T-helper 2 cell treated with Interferon-gamma antibody and Interleukin-4, amounts not matched to agents 100 ng/mL and 5 ng/mL, for 36 hours (primary cell): ENCODE measurements around the gene ELOA. TPM values are rescaled to one million over a fixed set of nuclear protein-coding genes. Genes with fewer than 3 reads are reported as not detected.

Experiments
- intact Hi-C: fragments of 100-400 bp; cut with micrococcal nuclease; formaldehyde crosslinking; loops from one replicate; pipeline ENCODE4 v1.15.1; 2023
- total RNA-seq: library from RNA; stranded (reverse); gene quantifications from 2 replicates; pipeline ENCODE4 v1.2.3, GENCODE V29; 2022

Gene ELOA
- total RNA-seq, 1 donor from 2014 or later, result 36.6 TPM

DNA sequence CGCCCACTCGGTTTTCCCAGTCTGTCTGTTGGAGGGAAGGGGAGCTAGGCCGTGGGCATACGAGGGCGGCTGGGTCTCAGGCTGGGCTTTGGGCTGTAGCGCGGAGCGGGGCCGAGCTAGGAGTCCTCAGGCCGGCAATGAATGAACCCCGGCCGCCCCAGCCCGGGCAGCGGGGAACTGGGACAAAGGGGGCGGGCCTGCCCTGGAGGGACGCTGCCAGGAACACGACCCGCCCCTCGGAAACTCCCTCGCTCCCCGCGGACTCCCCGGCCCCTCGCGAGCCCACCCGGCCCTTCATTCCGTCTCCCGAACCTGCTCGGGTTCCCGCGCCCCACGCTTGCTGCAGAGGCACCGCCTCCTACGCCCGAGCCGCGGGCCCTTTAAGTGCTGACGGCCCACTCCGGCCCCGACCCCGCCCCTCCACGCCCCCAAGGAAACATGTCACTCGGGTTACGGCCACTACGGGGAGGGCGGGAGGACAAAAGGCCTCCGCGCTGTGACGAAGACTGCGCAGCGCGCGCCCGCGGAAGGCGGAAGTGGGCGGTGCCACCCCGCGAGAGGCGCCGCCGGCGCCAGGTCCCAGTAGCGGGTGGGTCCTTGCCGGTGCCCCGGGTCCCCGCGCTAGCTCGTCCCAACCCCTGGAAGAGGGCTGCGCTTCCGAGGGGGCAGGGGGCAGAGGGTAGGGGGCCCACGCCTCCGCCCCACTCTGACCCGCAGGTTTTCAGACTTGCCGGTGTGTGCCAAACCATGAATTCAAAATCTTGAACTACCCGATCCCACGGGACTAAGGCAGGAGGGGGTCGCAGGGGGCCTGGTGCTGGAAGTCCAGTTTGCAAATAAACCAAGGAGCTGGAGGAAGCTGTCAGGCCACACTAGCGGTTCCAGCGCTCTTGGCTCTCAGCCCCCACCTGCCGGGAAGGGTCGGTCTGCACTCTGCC is 57.4 kb downstream of the ELOA start, which contains the start of gene GALE:
Gene GALE (minus strand): TSS at position 355 of the 938 bp plus-strand sequence. CDS start 1,747 bp downstream, outside the sequence.
- intact Hi-C loops, result loop anchor here (1.0 to 5.0 kb wide), 4 partner anchors 9 to 182 kb away; partner anchors contain the start of genes HMGCL, LYPLA2, PNRC2 and SRSF10

- intact Hi-C loops, result loop anchor here (2.0 to 5.0 kb wide), 2 partner anchors 157 to 181 kb away; partner anchors contain the start of genes PNRC2 and SRSF10
These were observed 58.1 kb downstream of the ELOA start for GRCh38 chr1:23801338-23801748.

DNA sequence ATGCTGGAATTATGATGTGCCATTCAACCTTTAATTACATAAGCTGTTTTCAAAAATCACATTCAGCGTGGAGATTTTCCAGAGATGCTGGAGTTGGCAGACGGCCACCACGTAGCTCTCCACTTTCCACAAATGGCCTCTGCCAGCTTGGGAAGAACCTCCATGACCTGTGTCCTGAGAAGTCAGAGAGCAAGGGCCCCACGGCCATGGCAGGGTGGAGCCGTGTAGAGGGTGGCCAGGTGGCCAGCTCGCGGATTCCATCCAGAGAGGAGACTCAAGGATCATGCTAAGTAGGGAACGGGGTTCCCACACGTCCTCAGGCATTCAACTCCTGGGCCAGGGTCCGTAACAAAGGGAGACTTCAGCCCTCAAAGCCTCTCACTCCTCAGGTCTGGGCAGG is 58.6 kb downstream of the ELOA start:
- intact Hi-C loops, result loop anchor here (2.0 to 5.0 kb wide), 2 partner anchors 157 to 180 kb away; partner anchors contain the start of genes PNRC2 and SRSF10

DNA sequence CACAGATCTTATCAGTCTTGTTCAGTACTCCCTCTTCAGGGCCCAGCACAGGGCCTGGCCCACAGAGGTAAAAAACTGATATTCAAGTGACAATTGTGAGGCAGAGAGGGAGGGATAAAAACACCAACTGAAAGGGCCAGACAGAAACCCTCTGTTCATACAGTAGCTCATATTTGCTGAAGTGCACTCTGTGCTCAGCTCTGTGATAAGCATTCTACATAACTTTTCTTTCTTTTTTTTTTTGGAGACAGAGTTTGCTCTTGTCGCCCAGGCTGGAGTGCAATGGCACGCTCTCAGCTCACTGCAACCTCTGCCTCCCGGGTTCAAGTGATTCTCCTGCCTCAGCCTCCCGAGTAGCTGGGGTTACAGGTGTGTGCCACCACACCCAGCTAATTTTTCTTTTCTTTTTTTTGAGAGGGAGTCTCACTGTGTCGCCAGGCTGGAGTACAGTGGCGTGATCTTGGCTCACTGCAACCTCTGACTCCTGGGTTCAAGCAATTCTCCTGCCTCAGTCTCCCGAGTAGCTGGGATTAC is 59.6 kb downstream of the ELOA start:
- intact Hi-C loops, result loop anchor here (5.0 kb wide), 1 partner anchor 179 kb away; the partner anchor contains the start of gene SRSF10

GRCh38 chr1:23803674-23804073 is 60.4 kb downstream of the ELOA start:
- intact Hi-C loops, result loop anchor here (5.0 kb wide), 1 partner anchor 179 kb away; the partner anchor contains the start of gene SRSF10

GRCh38 chr1:23804183-23804835 is 61.0 kb downstream of the ELOA start:
- intact Hi-C loops, result loop anchor here (5.0 kb wide), 1 partner anchor 178 kb away; the partner anchor contains the start of gene SRSF10

DNA sequence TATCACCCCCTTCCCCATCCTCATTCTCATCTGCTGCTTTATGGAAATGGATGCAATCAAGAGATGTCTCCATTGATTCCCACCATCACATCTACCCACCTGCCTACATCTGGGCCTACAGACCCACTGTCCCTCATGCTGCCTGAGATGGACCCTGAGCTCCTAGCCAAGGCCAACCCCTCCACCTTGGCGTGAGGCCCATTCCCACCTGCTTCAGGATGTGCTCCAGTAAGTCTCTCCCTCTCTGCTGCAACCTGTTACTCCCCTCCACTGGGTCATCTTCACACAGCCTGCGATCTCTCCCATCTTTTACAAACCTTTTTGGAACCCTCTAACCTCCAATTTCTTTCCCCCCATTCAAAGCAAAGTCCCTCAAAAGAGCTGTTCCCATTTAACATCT is 61.8 kb downstream of the ELOA start:
- intact Hi-C loops, result no loop called here

GRCh38 chr1:23806280-23806679 is 63.0 kb downstream of the ELOA start:
- intact Hi-C loops, result no loop called here

GRCh38 chr1:23807453-23807852 is 64.2 kb downstream of the ELOA start:
- intact Hi-C loops, result no loop called here

- intact Hi-C loops, result loop anchor here (1.0 kb wide), 2 partner anchors 59 to 108 kb away; partner anchors contain the start of gene FUCA1
These were observed 66.5 kb downstream of the ELOA start for GRCh38 chr1:23809751-23810171.

DNA sequence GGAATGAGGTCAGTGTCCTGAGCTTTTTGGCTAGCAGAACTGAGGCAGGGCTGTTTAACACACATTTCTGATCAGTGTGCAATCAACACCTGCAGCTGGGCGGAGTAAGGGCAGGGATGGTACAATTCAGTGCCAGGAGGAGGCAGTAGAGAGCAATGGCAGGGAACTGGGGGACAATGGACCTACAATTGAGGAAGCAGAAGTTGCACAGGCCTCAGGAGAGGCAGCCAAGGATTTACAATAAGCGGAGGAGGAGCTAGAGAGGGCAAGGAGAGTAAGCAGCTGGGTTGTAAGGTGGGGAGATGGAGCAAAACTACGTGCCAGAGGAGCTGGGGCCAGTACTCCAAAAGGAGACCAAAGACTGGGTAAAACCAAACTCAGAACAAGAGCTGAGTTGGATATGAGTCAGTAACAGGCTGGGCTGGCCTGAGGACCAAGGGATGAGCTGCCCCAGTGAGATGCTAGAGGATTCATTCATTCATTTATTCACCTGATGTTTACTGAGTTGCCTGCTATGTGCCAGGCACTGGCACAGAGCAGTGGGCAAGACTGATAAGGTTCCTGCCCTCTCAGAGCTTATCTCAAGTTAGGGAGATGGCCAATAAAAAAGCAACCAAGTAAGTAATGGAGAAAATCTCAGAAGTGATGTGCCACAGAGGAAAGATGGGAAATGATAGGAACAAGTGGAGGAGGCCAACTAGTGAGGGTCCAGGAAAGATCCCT is 67.7 kb downstream of the ELOA start:
- intact Hi-C loops, result loop anchor here (1.0 kb wide), 1 partner anchor 106 kb away; no protein-coding TSS in a partner anchor

Other genes starting within 250 kb of the ELOA start
- gene E2F2, start 212.2 kb upstream of the ELOA start, total RNA-seq, result 85.6 and 87.7 TPM in 2 replicates
- 19.0 and 19.5 TPM in 2 replicates for gene ID3, start 184.0 kb upstream of the ELOA start, total RNA-seq
- 1,228 and 1,231 TPM in 2 replicates for gene RPL11, start 51.7 kb upstream of the ELOA start, total RNA-seq
- gene PITHD1, start 34.9 kb downstream of the ELOA start, total RNA-seq, result 59.3 and 62.5 TPM in 2 replicates
- 85.5 and 86.7 TPM in 2 replicates for gene LYPLA2, start 47.7 kb downstream of the ELOA start, total RNA-seq
- 25.3 TPM in 2 replicates for gene GALE, start 57.3 kb downstream of the ELOA start, total RNA-seq
- 18.1 and 18.6 TPM in 2 replicates for gene HMGCL, start 82.0 kb downstream of the ELOA start, total RNA-seq
- 3.7 and 4.2 TPM in 2 replicates for gene FUCA1, start 124.8 kb downstream of the ELOA start, total RNA-seq
- 0.16 TPM in 2 replicates for gene CNR2, start 169.9 kb downstream of the ELOA start, total RNA-seq
- gene PNRC2, start 216.4 kb downstream of the ELOA start, total RNA-seq, result 129 and 157 TPM in 2 replicates
- 220 and 233 TPM in 2 replicates for gene SRSF10, start 236.9 kb downstream of the ELOA start, total RNA-seq